CD14-positive monocyte (primary cell): ENCODE results near the gene ITGB1BP1. TPM values are rescaled to one million over a fixed set of nuclear protein-coding genes. Genes with fewer than 3 reads are reported as not detected.

Source experiments
- DNase-seq, 3 donors: peaks; one replicate each; pipeline ENCODE4 v3.0.0-alpha.2; 2011 to 2022
- H2AFZ ChIP-seq: 2 replicates; pipeline ENCODE4 v1.6.0; 2012; ENCODE audit warnings: mild to moderate bottlenecking, low read depth, low read length, inconsistent platforms; ENCODE audit not compliant: insufficient read depth, poor library complexity, severe bottlenecking
- H3K27ac ChIP-seq, 2 donors: 1 replicate in 1 of 2; 2 replicates in 1 of 2; pipeline ENCODE4 v1.5.1; 2012 to 2013; ENCODE audit warnings: low read length in 2 of 2, control low read depth in 1 of 2, inconsistent platforms in 1 of 2, low read depth in 1 of 2, mild to moderate bottlenecking in 1 of 2
- H3K27me3 ChIP-seq, 2 donors: one replicate each; pipeline versions ENCODE4 v1.6.0 to v1.6.1; 2011 to 2013; ENCODE audit warnings: low read length in 2 of 2; ENCODE audit not compliant: control insufficient read depth in 2 of 2, insufficient read depth in 2 of 2
- H3K36me3 ChIP-seq, 2 donors: replicated peaks in 1 of 2; 1 replicate in 1 of 2; 2 replicates in 1 of 2; pipeline versions ENCODE4 v1.5.1 to v1.6.1; 2012 to 2013; ENCODE audit warnings: low read length in 2 of 2, control low read depth in 1 of 2, inconsistent platforms in 1 of 2, mild to moderate bottlenecking in 1 of 2; ENCODE audit not compliant: insufficient read depth in 2 of 2, control insufficient read depth in 1 of 2
- H3K4me1 ChIP-seq, 2 donors: 1 replicate in 1 of 2; 2 replicates in 1 of 2; pipeline versions ENCODE4 v1.5.1 to v1.6.1; 2012 to 2013; ENCODE audit warnings: low read length in 2 of 2, control low read depth in 1 of 2, inconsistent platforms in 1 of 2, mild to moderate bottlenecking in 1 of 2, moderate library complexity in 1 of 2; ENCODE audit not compliant: insufficient read depth in 2 of 2, control insufficient read depth in 1 of 2
- H3K4me2 ChIP-seq: replicated peaks from 2 replicates; pipeline ENCODE3; 2012; ENCODE audit warnings: low read length, moderate library complexity, mild to moderate bottlenecking; ENCODE audit not compliant: poor library complexity, severe bottlenecking; ENCODE audit errors: extremely low read depth
- H3K4me3 ChIP-seq, 3 experiments: fragments of 200-600 bp in 1 of 3; sonication (generic) in 1 of 3; replicated peaks in 1 of 3; 1 replicate in 2 of 3; 2 replicates in 1 of 3; pipeline ENCODE4 v1.5.1; 2011 to 2013; ENCODE audit warnings: low read length in 3 of 3, mild to moderate bottlenecking in 3 of 3, control low read depth in 2 of 3, low read depth in 2 of 3, inconsistent platforms in 1 of 3, moderate library complexity in 1 of 3
- H3K79me2 ChIP-seq: 2 replicates; pipeline ENCODE4 v1.6.0; 2012; ENCODE audit warnings: mild to moderate bottlenecking, control low read depth, inconsistent platforms, low read length, moderate library complexity; ENCODE audit not compliant: insufficient read depth
- H3K9ac ChIP-seq: 2 replicates; pipeline ENCODE4 v1.6.0; 2017; ENCODE audit warnings: low read length, mild to moderate bottlenecking; ENCODE audit not compliant: insufficient read depth, poor library complexity, severe bottlenecking
- H3K9me3 ChIP-seq, 2 donors: replicated peaks in 1 of 2; 1 replicate in 1 of 2; 2 replicates in 1 of 2; pipeline versions ENCODE4 v1.5.1 to v1.6.1; 2012 to 2013; ENCODE audit warnings: low read length in 2 of 2, control low read depth in 1 of 2; ENCODE audit not compliant: control insufficient read depth in 1 of 2, insufficient read depth in 1 of 2
- H4K20me1 ChIP-seq: 2 replicates; pipeline ENCODE4 v1.6.0; 2012; ENCODE audit warnings: mild to moderate bottlenecking, low read length, control low read depth, moderate library complexity; ENCODE audit not compliant: insufficient read depth
- H3K27ac Mint-ChIP-seq, 7 donors: one replicate each; pipeline ENCODE4 v1.8.0; 2020; ENCODE audit warnings: mild to moderate bottlenecking in 7 of 7, mixed read lengths in 7 of 7, moderate library complexity in 6 of 7, inconsistent platforms in 2 of 7
- H3K27me3 Mint-ChIP-seq, 3 donors: one replicate each; pipeline ENCODE4 v1.8.0; 2021 to 2022; ENCODE audit warnings: low read depth in 3 of 3, mild to moderate bottlenecking in 3 of 3, mixed read lengths in 3 of 3, moderate library complexity in 3 of 3, inconsistent platforms in 1 of 3
- H3K36me3 Mint-ChIP-seq, 2 donors: one replicate each; pipeline ENCODE4 v1.8.0; 2020; ENCODE audit warnings: mixed read lengths in 2 of 2, inconsistent platforms in 1 of 2, mild to moderate bottlenecking in 1 of 2
- H3K4me1 Mint-ChIP-seq: one replicate; pipeline ENCODE4 v1.8.0; 2020; ENCODE audit warnings: mild to moderate bottlenecking, mixed read lengths
- H3K4me3 Mint-ChIP-seq, 2 donors: one replicate each; pipeline ENCODE4 v1.8.0; 2020; ENCODE audit warnings: mild to moderate bottlenecking in 2 of 2, mixed read lengths in 2 of 2, moderate library complexity in 1 of 2
- H3K9me3 Mint-ChIP-seq, 7 donors: one replicate each; pipeline ENCODE4 v1.8.0; 2020 to 2022; ENCODE audit warnings: mixed read lengths in 7 of 7, mild to moderate bottlenecking in 6 of 7, moderate library complexity in 6 of 7, inconsistent platforms in 2 of 7
- WGBS: methylation state at CpG from one replicate; pipeline ENCODE4 v1.1.5; 2013; ENCODE audit warnings: missing lambda C conversion rate; ENCODE audit not compliant: insufficient coverage; 5-methylcytosine and 5-hydroxymethylcytosine counted together
- intact Hi-C, 2 donors: fragments of 100-400 bp; cut with micrococcal nuclease; formaldehyde crosslinking; loops; one replicate each; pipeline versions ENCODE4 v1.15.0 to v1.15.1; 2023
- polyA plus RNA-seq, 3 donors: library from polyadenylated mRNA; depleted of rRNA in 1 of 3; unstranded in 2 of 3; stranded (reverse) in 1 of 3; fragments of 300-500 nt in 2 of 3; fragments of >200 nt in 1 of 3; fragmentation: Illumina TruSeq in 2 of 3; gene quantifications; 1 replicate in 2 of 3; 2 replicates in 1 of 3; pipeline ENCODE4 v1.2.3, GENCODE V29; 2012 to 2021
- TF ChIP-seq, protein P1 (sequence below): fragments of 200-600 bp; IDR thresholded peaks from one replicate; pipeline ENCODE4 v1.8.0; 2022; ENCODE audit warnings: antibody characterized with exemption, mild to moderate bottlenecking

ITGB1BP1 gene
- polyA plus RNA-seq, 3 donors: 38.5 to 125 (median 116) TPM

DNA sequence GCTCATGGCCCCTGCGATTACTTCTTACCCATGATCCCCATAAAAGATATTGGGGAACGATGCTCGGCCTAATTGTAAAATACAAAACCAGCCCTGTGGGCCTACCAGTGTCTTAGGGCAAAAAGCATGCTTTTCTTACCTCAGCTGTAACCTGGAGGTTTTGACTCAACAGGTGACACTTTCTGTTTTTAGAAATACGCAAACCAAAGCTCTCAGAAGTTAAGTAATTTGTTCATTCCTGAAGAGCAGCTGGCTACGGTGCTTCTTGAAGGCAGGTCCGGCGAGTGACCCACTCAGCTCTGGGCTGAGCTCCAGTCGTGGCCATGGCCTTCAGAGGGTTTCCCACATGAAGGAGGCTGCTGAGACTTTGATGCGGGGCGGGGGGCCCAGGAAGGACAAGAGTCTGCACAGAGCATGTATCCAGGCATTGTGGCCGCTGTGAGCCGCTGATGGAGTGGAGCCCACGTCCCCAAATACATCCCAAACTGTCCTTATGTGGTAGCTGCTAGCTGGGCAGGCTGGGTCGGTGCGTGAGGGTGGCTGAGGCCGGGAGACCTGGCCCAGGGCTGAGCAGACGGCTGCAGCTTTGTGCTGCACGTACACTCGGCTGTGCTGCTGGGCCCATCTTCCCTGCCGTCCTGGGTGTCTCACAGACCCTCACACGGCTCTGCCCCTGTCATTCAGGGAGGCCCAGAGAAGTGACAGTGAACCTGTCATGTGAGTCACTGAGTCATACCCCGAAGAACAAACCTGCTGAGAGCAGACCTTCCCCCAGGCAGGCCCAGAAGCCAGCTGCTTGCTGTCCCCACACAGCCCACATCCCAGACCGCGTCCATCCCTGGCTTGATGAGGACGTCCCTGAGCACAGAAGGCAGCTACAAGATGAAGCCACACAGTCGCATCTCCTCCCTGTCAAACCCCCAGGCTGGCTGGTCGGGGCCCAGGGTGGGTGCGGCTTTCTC, 34.1 kb downstream of the ITGB1BP1 start:
- intact Hi-C loops: no loop called here
- Mint-ChIP-seq H3K4me1 (no peaks in the 10 kb centered on the region), H3K4me3 (no peak overlapping the region), H3K36me3 (peaks cover 2 to 10% of the 10 kb centered on the region in 2 donors), H3K9me3 (peaks cover 0 to 12% (median 3%) of the 10 kb centered on the region in 7 donors), H3K27me3 (peaks cover 1 to 3% (median 2%) of the 10 kb centered on the region in 3 donors), H3K27ac (peak overlapping the region in 1 of 7 donors; percentile 68)
- Histone ChIP-seq H3K4me1 (no peaks in the 10 kb centered on the region), H3K36me3 (no peaks in the 10 kb centered on the region), H3K27ac (no peak overlapping the region), H3K9ac (no peak overlapping the region), H3K27me3 (no peaks in the 10 kb centered on the region), H3K4me2 (no peak overlapping the region), H3K9me3 (no peaks in the 10 kb centered on the region), H2AFZ (no peak overlapping the region), H3K79me2 (no peaks in the 10 kb centered on the region), H3K4me3 (no peak overlapping the region), H4K20me1 (no peaks in the 10 kb centered on the region)
- WGBS: 96% methylated on average over 26 of the region's 28 CpGs
- TF ChIP-seq, protein P1, sequence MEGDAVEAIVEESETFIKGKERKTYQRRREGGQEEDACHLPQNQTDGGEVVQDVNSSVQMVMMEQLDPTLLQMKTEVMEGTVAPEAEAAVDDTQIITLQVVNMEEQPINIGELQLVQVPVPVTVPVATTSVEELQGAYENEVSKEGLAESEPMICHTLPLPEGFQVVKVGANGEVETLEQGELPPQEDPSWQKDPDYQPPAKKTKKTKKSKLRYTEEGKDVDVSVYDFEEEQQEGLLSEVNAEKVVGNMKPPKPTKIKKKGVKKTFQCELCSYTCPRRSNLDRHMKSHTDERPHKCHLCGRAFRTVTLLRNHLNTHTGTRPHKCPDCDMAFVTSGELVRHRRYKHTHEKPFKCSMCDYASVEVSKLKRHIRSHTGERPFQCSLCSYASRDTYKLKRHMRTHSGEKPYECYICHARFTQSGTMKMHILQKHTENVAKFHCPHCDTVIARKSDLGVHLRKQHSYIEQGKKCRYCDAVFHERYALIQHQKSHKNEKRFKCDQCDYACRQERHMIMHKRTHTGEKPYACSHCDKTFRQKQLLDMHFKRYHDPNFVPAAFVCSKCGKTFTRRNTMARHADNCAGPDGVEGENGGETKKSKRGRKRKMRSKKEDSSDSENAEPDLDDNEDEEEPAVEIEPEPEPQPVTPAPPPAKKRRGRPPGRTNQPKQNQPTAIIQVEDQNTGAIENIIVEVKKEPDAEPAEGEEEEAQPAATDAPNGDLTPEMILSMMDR: no peak
- DNase-seq: no peak

- no peaks in the 10 kb centered on the region for H4K20me1 ChIP-seq
- over 99% methylated on average over 7 of the region's 11 CpGs for WGBS
- H3K4me3 Mint-ChIP-seq: no peak overlapping the region
Observed at GRCh38 chr2:9388199-9388681, 35.1 kb downstream of the ITGB1BP1 start.

More at GRCh38 chr2:9388199-9388681, 35.1 kb downstream of the ITGB1BP1 start:
- Histone ChIP-seq H3K27me3 (no peaks in the 10 kb centered on the region), H3K4me3 (no peak overlapping the region), H3K79me2 (no peaks in the 10 kb centered on the region), H3K4me1 (no peaks in the 10 kb centered on the region), H3K27ac (no peak overlapping the region), H3K9me3 (no peaks in the 10 kb centered on the region), H2AFZ (no peak overlapping the region), H3K9ac (no peak overlapping the region), H3K4me2 (no peak overlapping the region), H3K36me3 (no peaks in the 10 kb centered on the region)
- H3K9me3 Mint-ChIP-seq: peaks cover 0 to 12% (median 3%) of the 10 kb centered on the region in 7 donors
- H3K27me3 Mint-ChIP-seq: peaks cover 1 to 3% (median 2%) of the 10 kb centered on the region in 3 donors
- intact Hi-C loops: no loop called here
- peaks cover 2 to 12% of the 10 kb centered on the region in 2 donors for H3K36me3 Mint-ChIP-seq
- no peak overlapping the region for H3K27ac Mint-ChIP-seq
- TF ChIP-seq, protein P1: no peak
- DNase-seq: no peak
- H3K4me1 Mint-ChIP-seq: no peaks in the 10 kb centered on the region
